ENCODE data around the gene KIF26A.

KIF26A gene

GRCh38 chr14:104096751-104097700, 41.4 kb upstream of the KIF26A start:
- no peaks in the 10 kb centered on the region for H3K9me3 ChIP-seq
- H3K4me3 ChIP-seq, result no peak overlapping the region
- DNase-seq (ENCODE audit: low spot score in 2 of 2), result peak in 1 of 2 experiments; percentile 34
- no peaks in the 10 kb centered on the region; the same call in 1 of the 2 replicates for H3K27me3 ChIP-seq (ENCODE audit: low read depth)
- in situ Hi-C loops (cut with MboI; ENCODE audit: low sequenced_read_pairs), result no loop called here
- no peaks in the 10 kb centered on the region for H3K4me1 ChIP-seq
- H3K36me3 ChIP-seq (replicated peaks), result no peaks in the 10 kb centered on the region

GRCh38 chr14:104098272-104099095, 39.9 kb upstream of the KIF26A start:
- Histone ChIP-seq H3K27me3 (ENCODE audit: low read depth) (no peaks in the 10 kb centered on the region; the same call in 1 of the 2 replicates), H3K4me1 (no peaks in the 10 kb centered on the region), H3K9me3 (no peaks in the 10 kb centered on the region), H3K4me3 (no peak overlapping the region), H3K36me3 (replicated peaks) (no peaks in the 10 kb centered on the region)
- in situ Hi-C loops (cut with MboI; ENCODE audit: low sequenced_read_pairs), result no loop called here
- no peak for DNase-seq (ENCODE audit: low spot score in 2 of 2)

- no peaks in the 10 kb centered on the region for H3K9me3 ChIP-seq
- H3K4me1 ChIP-seq, result no peaks in the 10 kb centered on the region
- no peaks in the 10 kb centered on the region for H3K36me3 ChIP-seq (replicated peaks)
- in situ Hi-C loops (cut with MboI; ENCODE audit: low sequenced_read_pairs), result no loop called here
- no peaks in the 10 kb centered on the region; the same call in 1 of the 2 replicates for H3K27me3 ChIP-seq (ENCODE audit: low read depth)
- no peak for DNase-seq (ENCODE audit: low spot score in 2 of 2)
- no peak overlapping the region for H3K4me3 ChIP-seq
Measured at GRCh38 chr14:104099096-104100041, 39.0 kb upstream of the KIF26A start.

GRCh38 chr14:104100171-104101085, 38.0 kb upstream of the KIF26A start:
- no peak for DNase-seq (ENCODE audit: low spot score in 2 of 2)
- H3K36me3 ChIP-seq (replicated peaks), result no peaks in the 10 kb centered on the region
- no peaks in the 10 kb centered on the region for H3K4me1 ChIP-seq
- H3K27me3 ChIP-seq (ENCODE audit: low read depth), result no peaks in the 10 kb centered on the region; the same call in 1 of the 2 replicates
- no peaks in the 10 kb centered on the region for H3K9me3 ChIP-seq
- in situ Hi-C loops (cut with MboI; ENCODE audit: low sequenced_read_pairs), result no loop called here
- no peak overlapping the region for H3K4me3 ChIP-seq

GRCh38 chr14:104101086-104101621, 37.2 kb upstream of the KIF26A start:
- H3K9me3 ChIP-seq, result no peaks in the 10 kb centered on the region
- no peaks in the 10 kb centered on the region for H3K36me3 ChIP-seq (replicated peaks)
- H3K4me1 ChIP-seq, result no peaks in the 10 kb centered on the region
- no peak for DNase-seq (ENCODE audit: low spot score in 2 of 2)
- in situ Hi-C loops (cut with MboI; ENCODE audit: low sequenced_read_pairs), result no loop called here
- no peaks in the 10 kb centered on the region; the same call in 1 of the 2 replicates for H3K27me3 ChIP-seq (ENCODE audit: low read depth)
- no peak overlapping the region for H3K4me3 ChIP-seq

- DNase-seq (ENCODE audit: low spot score in 2 of 2), result no peak
- in situ Hi-C loops (cut with MboI; ENCODE audit: low sequenced_read_pairs), result no loop called here
Measured at GRCh38 chr14:104101651-104102281, 36.6 kb upstream of the KIF26A start.

GRCh38 chr14:104102282-104102914, 36.0 kb upstream of the KIF26A start:
- Histone ChIP-seq H3K36me3 (replicated peaks) (no peaks in the 10 kb centered on the region), H3K9me3 (no peaks in the 10 kb centered on the region), H3K27me3 (ENCODE audit: low read depth) (no peaks in the 10 kb centered on the region), H3K4me3 (no peak overlapping the region), H3K4me1 (no peaks in the 10 kb centered on the region)
- in situ Hi-C loops (cut with MboI; ENCODE audit: low sequenced_read_pairs), result no loop called here
- DNase-seq (ENCODE audit: low spot score in 2 of 2), result no peak

More at GRCh38 chr14:104101651-104102281, 36.6 kb upstream of the KIF26A start:
- H3K27me3 ChIP-seq (ENCODE audit: low read depth), result no peaks in the 10 kb centered on the region
- H3K9me3 ChIP-seq, result no peaks in the 10 kb centered on the region
- no peaks in the 10 kb centered on the region for H3K36me3 ChIP-seq (replicated peaks)
- H3K4me3 ChIP-seq, result no peak overlapping the region
- H3K4me1 ChIP-seq, result no peaks in the 10 kb centered on the region

- Histone ChIP-seq H3K4me1 (no peaks in the 10 kb centered on the region), H3K36me3 (replicated peaks) (no peaks in the 10 kb centered on the region), H3K4me3 (no peak overlapping the region), H3K27me3 (ENCODE audit: low read depth) (no peaks in the 10 kb centered on the region), H3K9me3 (no peaks in the 10 kb centered on the region)
- in situ Hi-C loops (cut with MboI; ENCODE audit: low sequenced_read_pairs), result no loop called here
- no peak for DNase-seq (ENCODE audit: low spot score in 2 of 2)
Measured at GRCh38 chr14:104103061-104103445, 35.3 kb upstream of the KIF26A start.

- DNase-seq (ENCODE audit: low spot score in 2 of 2), result no peak
- Histone ChIP-seq H3K27me3 (ENCODE audit: low read depth) (no peaks in the 10 kb centered on the region), H3K4me1 (no peaks in the 10 kb centered on the region), H3K4me3 (no peak overlapping the region), H3K36me3 (replicated peaks) (no peaks in the 10 kb centered on the region), H3K9me3 (no peaks in the 10 kb centered on the region)
- in situ Hi-C loops (cut with MboI; ENCODE audit: low sequenced_read_pairs), result no loop called here
Measured at GRCh38 chr14:104103446-104104075, 34.8 kb upstream of the KIF26A start.

GRCh38 chr14:104104076-104104901, 34.1 kb upstream of the KIF26A start:
- Histone ChIP-seq H3K4me3 (no peak overlapping the region), H3K27me3 (ENCODE audit: low read depth) (no peaks in the 10 kb centered on the region), H3K9me3 (no peaks in the 10 kb centered on the region), H3K4me1 (no peaks in the 10 kb centered on the region), H3K36me3 (replicated peaks) (no peaks in the 10 kb centered on the region)
- DNase-seq (ENCODE audit: low spot score in 2 of 2), result no peak
- in situ Hi-C loops (cut with MboI; ENCODE audit: low sequenced_read_pairs), result no loop called here
